SK-N-SH treated with all-trans-retinoic acid at 6 μM for 48 hours (cell line): ENCODE measurements around the gene DROSHA.

Source experiments
- ATAC-seq: fragments of 200-7000 bp; cut with Tn5 transposase; 3 replicates; pipeline ENCODE4 v1.9.1; 2020; ENCODE audit warnings: mild to moderate bottlenecking, moderate library complexity
- ARNTL ChIP-seq: fragments of 450-650 bp; formaldehyde crosslinking; IDR thresholded peaks from 2 replicates; pipeline ENCODE4 v1.5.0; 2020; ENCODE audit warnings: low read depth, mild to moderate bottlenecking, moderate library complexity, borderline replicate concordance
- BACH2 ChIP-seq: fragments of 250-450 bp; sonication (Bioruptor Pico); IDR thresholded peaks from 2 replicates; pipeline ENCODE4 v1.9.0; 2021; ENCODE audit warnings: mild to moderate bottlenecking, borderline replicate concordance
- CREB5 ChIP-seq: fragments of 250-450 bp; sonication (Bioruptor Pico); IDR thresholded peaks from 2 replicates; pipeline ENCODE4 v1.5.1; 2020; ENCODE audit warnings: low read depth, mild to moderate bottlenecking, moderate library complexity
- CSDC2 ChIP-seq: fragments of 250-450 bp; sonication (Bioruptor Pico); IDR thresholded peaks from 2 replicates; pipeline ENCODE4 v1.5.0; 2020; ENCODE audit warnings: mild to moderate bottlenecking, moderate library complexity
- CSRNP3 ChIP-seq: fragments of 250-450 bp; sonication (Bioruptor Pico); IDR thresholded peaks from 2 replicates; pipeline ENCODE4 v1.5.1; 2021; ENCODE audit warnings: mild to moderate bottlenecking, moderate library complexity
- ESRRG ChIP-seq: fragments of 250-450 bp; sonication (Bioruptor Pico); IDR thresholded peaks from 2 replicates; pipeline ENCODE4 v1.6.1; 2021; ENCODE audit warnings: mild to moderate bottlenecking
- GLIS3 ChIP-seq: fragments of 250-450 bp; sonication (Bioruptor Pico); IDR thresholded peaks from 2 replicates; pipeline ENCODE4 v1.5.0; 2020; ENCODE audit warnings: mild to moderate bottlenecking, moderate library complexity
- ISL1 ChIP-seq: fragments of 250-450 bp; sonication (Bioruptor Pico); IDR thresholded peaks from 2 replicates; pipeline ENCODE4 v2.1.2; 2022; ENCODE audit warnings: mild to moderate bottlenecking, moderate library complexity
- OSR1 ChIP-seq: fragments of 250-450 bp; sonication (Bioruptor Pico); IDR thresholded peaks from 2 replicates; pipeline ENCODE4 v1.8.0; 2022; ENCODE audit warnings: moderate library complexity, mild to moderate bottlenecking, inconsistent platforms
- PATZ1 ChIP-seq: fragments of 250-450 bp; sonication (Bioruptor Pico); IDR thresholded peaks from 2 replicates; pipeline ENCODE4 v1.8.0; 2020; ENCODE audit warnings: mild to moderate bottlenecking, moderate library complexity, borderline replicate concordance
- POU6F1 ChIP-seq: fragments of 250-450 bp; sonication (Bioruptor Pico); IDR thresholded peaks from 2 replicates; pipeline ENCODE4 v1.8.0; 2021; ENCODE audit warnings: low read depth, mild to moderate bottlenecking, moderate library complexity, borderline replicate concordance
- RARB ChIP-seq: fragments of 250-450 bp; sonication (Bioruptor Pico); IDR thresholded peaks from 2 replicates; pipeline ENCODE4 v1.8.0; 2021; ENCODE audit warnings: mild to moderate bottlenecking, moderate library complexity
- SNAI2 ChIP-seq: fragments of 250-450 bp; sonication (Bioruptor Pico); IDR thresholded peaks from 2 replicates; pipeline ENCODE4 v1.5.0; 2020; ENCODE audit warnings: mild to moderate bottlenecking, moderate library complexity
- TCF4 ChIP-seq: fragments of 250-450 bp; sonication (Bioruptor Pico); IDR thresholded peaks from 2 replicates; pipeline ENCODE4 v1.8.0; 2021; ENCODE audit warnings: mild to moderate bottlenecking, moderate library complexity, borderline replicate concordance
- TOX ChIP-seq: fragments of 250-450 bp; sonication (Bioruptor Pico); IDR thresholded peaks from 2 replicates; pipeline ENCODE4 v1.8.0; 2021; ENCODE audit warnings: mild to moderate bottlenecking, moderate library complexity, borderline replicate concordance
- ZC3H10 ChIP-seq: fragments of 250-450 bp; sonication (Bioruptor Pico); IDR thresholded peaks from 2 replicates; pipeline ENCODE4 v1.5.1; 2021; ENCODE audit warnings: mild to moderate bottlenecking, moderate library complexity
- ZFP3 ChIP-seq: fragments of 250-450 bp; sonication (Bioruptor Pico); IDR thresholded peaks from 2 replicates; pipeline ENCODE4 v1.5.0; 2020; ENCODE audit warnings: mild to moderate bottlenecking, moderate library complexity
- ZFP30 ChIP-seq: fragments of 450-650 bp; formaldehyde crosslinking; IDR thresholded peaks from 2 replicates; pipeline ENCODE4 v1.5.0; 2022; ENCODE audit warnings: mild to moderate bottlenecking, moderate library complexity
- ZNF565 ChIP-seq: fragments of 450-650 bp; formaldehyde crosslinking; conservative IDR thresholded peaks from 2 replicates; pipeline ENCODE4 v1.5.0; 2020; ENCODE audit warnings: low read depth, mild to moderate bottlenecking, moderate library complexity
- ZNF70 ChIP-seq: fragments of 450-650 bp; formaldehyde crosslinking; IDR thresholded peaks from 2 replicates; pipeline ENCODE4 v1.5.0; 2020; ENCODE audit warnings: mild to moderate bottlenecking, moderate library complexity
- ZNF8 ChIP-seq: fragments of 450-650 bp; formaldehyde crosslinking; IDR thresholded peaks from 2 replicates; pipeline ENCODE4 v1.5.0; 2020; ENCODE audit warnings: mild to moderate bottlenecking, moderate library complexity

DROSHA gene

GRCh38 chr5:31407921-31408693 is 123.8 kb downstream of the DROSHA start:
- TF ChIP-seq GLIS3 (no peak), BACH2 (no peak), ZNF8 (CRISPR knock-in tag) (no peak), TOX (no peak), CSRNP3 (CRISPR knock-in tag) (no peak), ISL1 (CRISPR knock-in tag) (no peak), TCF4 (CRISPR knock-in tag) (no peak), ZC3H10 (CRISPR knock-in tag) (no peak), ESRRG (no peak)
- ATAC-seq, result no peak

GRCh38 chr5:31404325-31404724 is 127.6 kb downstream of the DROSHA start:
- TF ChIP-seq ISL1 (CRISPR knock-in tag) (no peak), RARB (CRISPR knock-in tag) (no peak), ZFP3 (no peak)
- ATAC-seq, result no peak

GRCh38 chr5:31401691-31402090 is 130.2 kb downstream of the DROSHA start:
- no peak for ATAC-seq
- TF ChIP-seq OSR1 (CRISPR knock-in tag), result no peak

GRCh38 chr5:31397926-31398557 is 133.9 kb downstream of the DROSHA start:
- ATAC-seq, result no peak

More at GRCh38 chr5:31397926-31398557, 133.9 kb downstream of the DROSHA start:
- no peak for TF ChIP-seq ZNF565 (CRISPR knock-in tag)
- no peak for TF ChIP-seq ISL1 (CRISPR knock-in tag)
- TF ChIP-seq CREB5 (CRISPR knock-in tag), result no peak
- no peak for TF ChIP-seq CSRNP3 (CRISPR knock-in tag)
- TF ChIP-seq BACH2, result no peak
- TF ChIP-seq ZNF8 (CRISPR knock-in tag), result no peak
- TF ChIP-seq ZC3H10 (CRISPR knock-in tag), result no peak
- TF ChIP-seq TCF4 (CRISPR knock-in tag), result no peak
- TF ChIP-seq OSR1 (CRISPR knock-in tag), result no peak
- no peak for TF ChIP-seq ZNF70 (CRISPR knock-in tag)
- TF ChIP-seq RARB (CRISPR knock-in tag), result no peak
- TF ChIP-seq PATZ1 (CRISPR knock-in tag), result no peak
- TF ChIP-seq ZFP3, result no peak
- TF ChIP-seq ZFP30, result no peak
- TF ChIP-seq SNAI2 (CRISPR knock-in tag), result no peak
- no peak for TF ChIP-seq POU6F1
- no peak for TF ChIP-seq CSDC2 (CRISPR knock-in tag)
- TF ChIP-seq ARNTL (CRISPR knock-in tag), result no peak
- TF ChIP-seq GLIS3, result no peak
- TF ChIP-seq TOX, result no peak
